ENCODE data around the gene ZNF655. TPM values are rescaled to one million over a fixed set of nuclear protein-coding genes. Genes with fewer than 3 reads are reported as not detected.
A peak's percentile ranks its signal among the peaks of the same experiment; 100 is the strongest.

Gene ZNF655, protein sequence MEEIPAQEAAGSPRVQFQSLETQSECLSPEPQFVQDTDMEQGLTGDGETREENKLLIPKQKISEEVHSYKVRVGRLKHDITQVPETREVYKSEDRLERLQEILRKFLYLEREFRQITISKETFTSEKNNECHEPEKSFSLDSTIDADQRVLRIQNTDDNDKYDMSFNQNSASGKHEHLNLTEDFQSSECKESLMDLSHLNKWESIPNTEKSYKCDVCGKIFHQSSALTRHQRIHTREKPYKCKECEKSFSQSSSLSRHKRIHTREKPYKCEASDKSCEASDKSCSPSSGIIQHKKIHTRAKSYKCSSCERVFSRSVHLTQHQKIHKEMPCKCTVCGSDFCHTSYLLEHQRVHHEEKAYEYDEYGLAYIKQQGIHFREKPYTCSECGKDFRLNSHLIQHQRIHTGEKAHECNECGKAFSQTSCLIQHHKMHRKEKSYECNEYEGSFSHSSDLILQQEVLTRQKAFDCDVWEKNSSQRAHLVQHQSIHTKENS
- 49.6 and 56.4 TPM in 2 replicates for total RNA-seq (2012; rRNA removed)
- polyA plus RNA-seq (2012; rRNA removed): 47.9 and 54.7 TPM in 2 replicates
- polyA plus RNA-seq (2012; cell fraction: cytosol; rRNA removed): 26.5 and 29.6 TPM in 2 replicates
- polyA plus RNA-seq (2012; cell fraction: nucleus; rRNA removed; ENCODE audit: low replicate concordance): 145 and 220 TPM in 2 replicates
- Bru-seq, nascent RNA: percentile 98 among the genes with signal in this experiment
- percentile 99 among the genes with signal in this experiment for BruChase-seq, experiment 1, labeled RNA remaining after a 6-hour chase
- percentile 100 among the genes with signal in this experiment for BruChase-seq, experiment 2, labeled RNA remaining after a 2-hour chase
- long read RNA-seq, full-length matches to known transcripts: 22 of 32 reads
- long read RNA-seq, partial matches to known transcripts: 2 of 32 reads
- long read RNA-seq, other reads (novel, unspliced or antisense): 8 of 32 reads

DNA sequence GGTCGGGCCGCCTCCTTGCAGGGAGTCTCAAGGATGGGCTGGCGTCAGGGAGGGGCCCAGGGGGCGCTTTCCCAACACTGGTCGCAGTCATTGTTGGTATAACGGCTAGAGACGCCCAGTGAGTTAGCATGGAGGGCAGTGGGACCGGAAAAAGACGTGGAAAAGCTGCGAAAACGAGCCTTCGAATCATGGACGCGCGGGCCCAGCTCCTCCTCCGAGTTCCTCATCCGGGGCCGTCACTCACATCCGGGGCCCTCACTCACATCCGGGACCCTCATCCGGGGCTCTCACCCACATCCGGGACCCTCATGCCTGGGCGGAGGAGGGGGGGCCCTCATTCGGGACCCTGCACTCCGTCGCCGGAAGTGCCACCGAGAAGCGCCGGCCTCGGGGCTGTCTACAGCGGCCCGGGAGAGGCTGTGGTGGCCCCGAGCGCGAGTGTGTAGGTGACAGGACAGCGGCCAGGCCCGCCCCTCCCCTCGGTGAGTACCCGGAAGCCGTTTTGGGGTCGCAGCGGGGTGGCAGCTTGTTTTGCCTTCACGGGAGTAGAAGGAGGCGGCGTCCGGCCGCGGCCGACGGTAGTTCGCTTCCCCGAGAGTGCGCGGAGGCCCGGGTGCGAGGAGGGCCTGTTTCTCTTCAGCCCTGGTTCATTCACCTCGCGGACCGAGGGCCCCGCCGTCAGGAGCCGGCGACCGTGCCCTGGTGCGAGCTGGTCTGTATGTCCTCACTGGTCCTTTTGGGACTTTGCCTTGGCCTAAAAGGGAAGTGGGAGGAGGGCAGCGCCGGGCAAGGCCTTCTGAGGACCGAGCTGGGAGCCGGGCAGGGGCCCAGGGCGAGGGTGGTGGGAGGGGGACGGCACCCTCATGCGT is at the start of gene ZNF655:
Gene ZNF655, plus strand, starts transcription at position 337 of the 869 bp plus-strand sequence. CDS start 1,918 bp downstream, outside the sequence.
- H2BK15ac ChIP-seq (ENCODE audit: low read depth, low read length): peak within 1 kb of the TSS; percentile 53; the same call in 2 of the 3 replicates
- ATAC-seq (ENCODE audit: low read depth) (peak; percentile 71), DNase-seq (peak; percentile 85)
- intact Hi-C loops (cut with micrococcal nuclease) (loop anchor here (5.0 kb wide), 1 partner anchor 359 kb away; the partner anchor contains the start of gene TRIM4), in situ Hi-C loops (cut with MboI; ENCODE audit: low sequenced_read_pairs) (no loop called here), dilution Hi-C loops (cut with HindIII; ENCODE audit: low sequenced_read_pairs, unreplicated experiment) (no loop called here)
- no TSS peak for BruUV-seq (replicated peaks)
- WGBS, 2 experiments (ENCODE audit: extremely low coverage in 2 of 2, insufficient read length in 1 of 2): 1% methylated on average over 30 of the region's 73 CpGs; no CpG with 5 or more reads in 1 of the 2 experiments
- peak within 1 kb of the TSS; percentile 93 for H3K18ac ChIP-seq (ENCODE audit: low read depth, low read length)
- H2BK120ac ChIP-seq (ENCODE audit: low read depth, low read length): peak within 1 kb of the TSS; percentile 96
- peak within 1 kb of the TSS; percentile 98 for H2AK5ac ChIP-seq (ENCODE audit: low read depth, low read length)
- peak within 1 kb of the TSS; percentile 59; the same call in 1 of the 2 replicates for H2BK20ac ChIP-seq (ENCODE audit: low read depth, low read length)
- H3K27ac ChIP-seq (ENCODE audit: insufficient read depth, low read length): peak within 1 kb of the TSS; percentile 97
- H3K9me3 ChIP-seq (ENCODE audit: control insufficient read depth, insufficient read depth, low read length): no peaks in the 10 kb centered on the region
- peak within 1 kb of the TSS; percentile 99 for H3K23ac ChIP-seq (ENCODE audit: low read depth, low read length)
- H2BK5ac ChIP-seq (ENCODE audit: low read depth, low read length, poor library complexity, severe bottlenecking): peak within 1 kb of the TSS; percentile 94
- peak within 1 kb of the TSS; percentile 98 for H2AFZ ChIP-seq (replicated peaks; ENCODE audit: low read length, poor library complexity)
- H4K5ac ChIP-seq (ENCODE audit: low read depth, low read length): peak within 1 kb of the TSS; percentile 95
- peak within 1 kb of the TSS; percentile 95 for H2AK9ac ChIP-seq (replicated peaks; ENCODE audit: low read depth, low read length, poor library complexity)
- peaks cover 28% of the 10 kb centered on the region for H3K36me3 ChIP-seq (ENCODE audit: control insufficient read depth, insufficient read depth, low read length)
- H3K56ac ChIP-seq (ENCODE audit: extremely low read depth, insufficient read depth, low read length): peak within 1 kb of the TSS; percentile 98
- H3K79me1 ChIP-seq (ENCODE audit: low read depth in 1 of 2, low read length in 2 of 2): peaks cover 37 to 68% of the 10 kb centered on the region in 2 experiments
- peak within 1 kb of the TSS; percentile 97 for H4K91ac ChIP-seq (ENCODE audit: insufficient read depth, low read depth, low read length)
- CTCF ChIA-PET: no interaction called here
- H3K9ac ChIP-seq (ENCODE audit: low read depth, low read length): peak within 1 kb of the TSS; percentile 97
- peaks cover 14% of the 10 kb centered on the region for H3K4me1 ChIP-seq (ENCODE audit: control insufficient read depth, insufficient read depth, low read length)
- H3K4me2 ChIP-seq (ENCODE audit: low read depth, low read length): peak within 1 kb of the TSS; percentile 85
- peak within 1 kb of the TSS; percentile 100 for H3K14ac ChIP-seq (replicated peaks; ENCODE audit: low read depth, low read length)
- peak within 1 kb of the TSS; percentile 99 for H3K4ac ChIP-seq (ENCODE audit: low read depth, low read length)
- H3K9me1 ChIP-seq (ENCODE audit: insufficient read depth, low read length): peaks cover 28% of the 10 kb centered on the region
- peak within 1 kb of the TSS; percentile 83 for H3K4me3 ChIP-seq (ENCODE audit: insufficient read depth, low read depth, low read length)
- peak within 1 kb of the TSS; percentile 98 to 99 for H4K8ac ChIP-seq (ENCODE audit: low read depth in 2 of 2, low read length in 2 of 2)
- POLR2A ChIA-PET (ENCODE audit: unreplicated experiment): no interaction called here
- peaks cover 1% of the 10 kb centered on the region; the same call in 1 of the 2 replicates for H4K20me1 ChIP-seq (ENCODE audit: insufficient read depth, low read length)
- no peaks in the 10 kb centered on the region for H3K27me3 ChIP-seq (ENCODE audit: control insufficient read depth, insufficient read depth, low read length)
- no peak for TF ChIP-seq BHLHE40 (IDR thresholded peaks at IDR 0.05; ENCODE audit: low read depth, low read length)
- TF ChIP-seq RFX5 (IDR thresholded peaks at IDR 0.05; ENCODE audit: low read depth, low read length): 0 out of 2 replicates have a peak, but pooled peaks have one; percentile 0
- TF ChIP-seq, protein P1, sequence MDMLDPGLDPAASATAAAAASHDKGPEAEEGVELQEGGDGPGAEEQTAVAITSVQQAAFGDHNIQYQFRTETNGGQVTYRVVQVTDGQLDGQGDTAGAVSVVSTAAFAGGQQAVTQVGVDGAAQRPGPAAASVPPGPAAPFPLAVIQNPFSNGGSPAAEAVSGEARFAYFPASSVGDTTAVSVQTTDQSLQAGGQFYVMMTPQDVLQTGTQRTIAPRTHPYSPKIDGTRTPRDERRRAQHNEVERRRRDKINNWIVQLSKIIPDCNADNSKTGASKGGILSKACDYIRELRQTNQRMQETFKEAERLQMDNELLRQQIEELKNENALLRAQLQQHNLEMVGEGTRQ (IDR thresholded peaks at IDR 0.05; ENCODE audit: low read depth, low read length): no peak
- no peak for TF ChIP-seq NFE2L2 (IDR thresholded peaks at IDR 0.05; ENCODE audit: low read depth, low read length)
- peak; percentile 40; the same call in 1 of the 2 replicates for TF ChIP-seq MXI1 (IDR thresholded peaks at IDR 0.05; ENCODE audit: borderline replicate concordance, low read depth, low read length)
- TF ChIP-seq MAFK (IDR thresholded peaks at IDR 0.05; ENCODE audit: low read depth, low read length): no peak
- no peak for TF ChIP-seq SMC3 (IDR thresholded peaks at IDR 0.05; ENCODE audit: low read depth, low read length)
- TF ChIP-seq FOS (IDR thresholded peaks at IDR 0.05; ENCODE audit: low read depth, low read length): no peak
- peak; percentile 56; the same call in 1 of the 2 replicates for TF ChIP-seq CHD1 (IDR thresholded peaks at IDR 0.05; ENCODE audit: low read depth, low read length)
- TF ChIP-seq RAD21 (IDR thresholded peaks at IDR 0.05; ENCODE audit: low read length): no peak
- peak; percentile 32; the same call in 1 of the 2 replicates for TF ChIP-seq CEBPB (IDR thresholded peaks at IDR 0.05; ENCODE audit: low read depth, low read length)

All from IMR-90 (cell line).